ENCODE results near the gene PKIB. TPM values are rescaled to one million over a fixed set of nuclear protein-coding genes. Genes with fewer than 3 reads are reported as not detected.

Gene PKIB
- total RNA-seq, 1 donor from 2014 or later: not detected

- intact Hi-C loops (cut with DNase I): no loop called here
- no peak overlapping the region for H3K4me3 ChIP-seq
- H3K36me3 ChIP-seq: no peaks in the 10 kb centered on the region
- H3K4me1 ChIP-seq: no peaks in the 10 kb centered on the region
- no peak overlapping the region for H3K27ac ChIP-seq
- no peaks in the 10 kb centered on the region for H3K9me3 ChIP-seq
- no peaks in the 10 kb centered on the region for H3K27me3 ChIP-seq
- TF ChIP-seq CTCF (IDR thresholded peaks at IDR 0.05): no peak
- DNase-seq (ENCODE audit: low spot score in 2 of 2): no peak
Observed at GRCh38 chr6:122696853-122697252, 86.6 kb downstream of the PKIB start.

GRCh38 chr6:122697458-122697857, 87.3 kb downstream of the PKIB start:
- H3K4me1 ChIP-seq: no peaks in the 10 kb centered on the region
- no peaks in the 10 kb centered on the region for H3K27me3 ChIP-seq
- no peak overlapping the region for H3K27ac ChIP-seq
- TF ChIP-seq CTCF (IDR thresholded peaks at IDR 0.05): no peak
- no peaks in the 10 kb centered on the region for H3K9me3 ChIP-seq
- no peak overlapping the region for H3K4me3 ChIP-seq
- intact Hi-C loops (cut with DNase I): no loop called here
- DNase-seq (ENCODE audit: low spot score in 2 of 2): no peak
- no peaks in the 10 kb centered on the region for H3K36me3 ChIP-seq

GRCh38 chr6:122701666-122702065, 91.5 kb downstream of the PKIB start:
- Histone ChIP-seq H3K27ac (no peak overlapping the region), H3K9me3 (no peaks in the 10 kb centered on the region), H3K36me3 (no peaks in the 10 kb centered on the region), H3K4me1 (no peaks in the 10 kb centered on the region), H3K4me3 (no peak overlapping the region), H3K27me3 (no peaks in the 10 kb centered on the region)
- no peak for TF ChIP-seq CTCF (IDR thresholded peaks at IDR 0.05)
- intact Hi-C loops (cut with DNase I): no loop called here
- DNase-seq (ENCODE audit: low spot score in 2 of 2): no peak

- no peak for TF ChIP-seq CTCF (IDR thresholded peaks at IDR 0.05)
- no peak overlapping the region for H3K27ac ChIP-seq
- no peak overlapping the region for H3K4me3 ChIP-seq
- no peaks in the 10 kb centered on the region for H3K36me3 ChIP-seq
- intact Hi-C loops (cut with DNase I): no loop called here
- DNase-seq (ENCODE audit: low spot score in 2 of 2): no peak
- H3K9me3 ChIP-seq: no peaks in the 10 kb centered on the region
- H3K4me1 ChIP-seq: no peaks in the 10 kb centered on the region
- H3K27me3 ChIP-seq: no peaks in the 10 kb centered on the region
Observed at GRCh38 chr6:122702841-122703240, 92.6 kb downstream of the PKIB start.

- TF ChIP-seq CTCF (IDR thresholded peaks at IDR 0.05): no peak
- Histone ChIP-seq H3K27ac (no peak overlapping the region), H3K4me1 (no peaks in the 10 kb centered on the region), H3K36me3 (no peaks in the 10 kb centered on the region), H3K4me3 (no peak overlapping the region), H3K27me3 (no peaks in the 10 kb centered on the region), H3K9me3 (no peaks in the 10 kb centered on the region)
- intact Hi-C loops (cut with DNase I): no loop called here
- DNase-seq (ENCODE audit: low spot score in 2 of 2): no peak
Observed at GRCh38 chr6:122704066-122704465, 93.9 kb downstream of the PKIB start.

- Histone ChIP-seq H3K27me3 (no peaks in the 10 kb centered on the region), H3K4me1 (no peaks in the 10 kb centered on the region), H3K27ac (no peak overlapping the region), H3K4me3 (no peak overlapping the region), H3K36me3 (no peaks in the 10 kb centered on the region), H3K9me3 (no peaks in the 10 kb centered on the region)
- DNase-seq (ENCODE audit: low spot score in 2 of 2): no peak
- no peak for TF ChIP-seq CTCF (IDR thresholded peaks at IDR 0.05)
- intact Hi-C loops (cut with DNase I): no loop called here
Observed at GRCh38 chr6:122709922-122710512, 99.8 kb downstream of the PKIB start.
